Nephron progenitor cell (in vitro differentiated cells): ENCODE measurements around the gene ZNF438.

ENCODE experiments used
- DNase-seq: peaks from one replicate; pipeline ENCODE4 v3.0.0; 2021
- H3K27ac Mint-ChIP-seq: 2 replicates; pipeline ENCODE4 v1.8.0; 2021; ENCODE audit warnings: mild to moderate bottlenecking, moderate library complexity, mixed read lengths
- H3K27me3 Mint-ChIP-seq: 2 replicates; pipeline ENCODE4 v1.8.0; 2021; ENCODE audit warnings: mild to moderate bottlenecking, low read depth, mixed read lengths; ENCODE audit not compliant: poor library complexity
- H3K36me3 Mint-ChIP-seq: 2 replicates; pipeline ENCODE4 v1.8.0; 2021; ENCODE audit warnings: low read depth, mixed read lengths
- H3K4me1 Mint-ChIP-seq: 2 replicates; pipeline ENCODE4 v1.8.0; 2021; ENCODE audit warnings: mixed read lengths
- H3K4me3 Mint-ChIP-seq: 2 replicates; pipeline ENCODE4 v1.8.0; 2021; ENCODE audit warnings: mild to moderate bottlenecking, moderate library complexity, mixed read lengths
- H3K9me3 Mint-ChIP-seq: 2 replicates; pipeline ENCODE4 v1.8.0; 2021; ENCODE audit warnings: mild to moderate bottlenecking, moderate library complexity, mixed read lengths
- CTCF ChIP-seq: fragments of 200-600 bp; sonication (generic); IDR thresholded peaks from 2 replicates; pipeline ENCODE4 v1.5.0; 2021; ENCODE audit warnings: antibody characterized with exemption

The ZNF438 gene

GRCh38 chr10:30861221-30861620 lies 170.4 kb downstream of the ZNF438 start:
- H3K4me3 Mint-ChIP-seq = no peak overlapping the region
- peaks cover 19% of the 10 kb centered on the region for H3K4me1 Mint-ChIP-seq
- H3K9me3 Mint-ChIP-seq = no peaks in the 10 kb centered on the region
- no peak overlapping the region for H3K27ac Mint-ChIP-seq
- TF ChIP-seq CTCF = no peak
- no peaks in the 10 kb centered on the region for H3K36me3 Mint-ChIP-seq
- peaks cover 4% of the 10 kb centered on the region for H3K27me3 Mint-ChIP-seq
- DNase-seq = no peak

- Mint-ChIP-seq H3K27me3 (no peaks in the 10 kb centered on the region), H3K27ac (peak overlapping the region; percentile 62)
Observed at GRCh38 chr10:30858499-30858898, 173.2 kb downstream of the ZNF438 start.

GRCh38 chr10:30857803-30858202 lies 173.9 kb downstream of the ZNF438 start:
- TF ChIP-seq CTCF = no peak
- H3K36me3 Mint-ChIP-seq = no peaks in the 10 kb centered on the region
- peaks cover 40% of the 10 kb centered on the region for H3K4me1 Mint-ChIP-seq
- no peak for DNase-seq
- no peaks in the 10 kb centered on the region for H3K9me3 Mint-ChIP-seq
- H3K27ac Mint-ChIP-seq = peak overlapping the region; percentile 83
- no peak overlapping the region for H3K4me3 Mint-ChIP-seq
- no peaks in the 10 kb centered on the region for H3K27me3 Mint-ChIP-seq

More at GRCh38 chr10:30858499-30858898, 173.2 kb downstream of the ZNF438 start:
- Mint-ChIP-seq H3K36me3 (no peaks in the 10 kb centered on the region), H3K9me3 (no peaks in the 10 kb centered on the region), H3K4me3 (no peak overlapping the region), H3K4me1 (peaks cover 35% of the 10 kb centered on the region)
- no peak for DNase-seq
- no peak for TF ChIP-seq CTCF

DNA sequence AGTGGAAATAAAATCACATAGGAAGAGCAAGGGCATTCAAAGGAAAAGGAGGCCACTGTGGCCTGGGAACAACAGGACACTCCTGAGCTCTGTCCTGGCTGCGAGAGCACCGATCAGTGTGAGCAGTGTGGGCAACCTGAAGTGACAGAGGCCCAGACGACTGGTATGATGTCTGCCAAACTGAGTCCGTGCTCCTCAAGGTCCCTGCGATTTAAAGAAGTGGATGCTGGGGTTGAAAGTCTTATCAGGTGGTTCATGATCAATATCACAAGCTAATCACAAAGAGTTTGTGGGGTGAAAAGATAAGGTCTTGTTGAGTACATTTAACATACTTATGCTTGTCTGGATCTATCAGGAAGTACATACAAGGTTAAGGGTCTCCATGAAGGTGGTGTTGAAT lies 176.5 kb downstream of the ZNF438 start:
- Mint-ChIP-seq H3K9me3 (no peaks in the 10 kb centered on the region), H3K4me3 (no peak overlapping the region), H3K27ac (no peak overlapping the region), H3K4me1 (peaks cover 40% of the 10 kb centered on the region), H3K36me3 (no peaks in the 10 kb centered on the region), H3K27me3 (no peaks in the 10 kb centered on the region)
- DNase-seq = no peak
- TF ChIP-seq CTCF = no peak

DNA sequence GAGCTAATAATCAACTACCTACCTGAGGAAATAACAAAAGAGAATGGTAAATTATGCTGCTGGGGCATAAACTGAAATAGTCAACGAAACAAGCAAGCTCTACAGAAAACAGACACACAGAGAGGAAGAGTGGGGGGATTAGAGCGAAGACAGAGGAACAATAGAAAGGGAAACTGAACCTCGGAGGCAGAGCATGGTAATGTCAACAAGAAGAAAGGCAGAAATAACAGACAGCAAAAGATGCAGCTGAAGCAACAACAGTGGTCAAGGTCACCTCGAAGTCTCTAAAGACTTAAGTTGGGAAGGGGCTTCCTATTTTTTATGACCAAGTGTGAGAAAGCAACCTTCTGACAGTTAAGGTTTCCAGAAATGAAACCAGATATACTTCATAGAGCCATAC lies 177.0 kb downstream of the ZNF438 start:
- Mint-ChIP-seq H3K27ac (peak overlapping the region; percentile 36), H3K4me1 (peaks cover 35% of the 10 kb centered on the region), H3K36me3 (no peaks in the 10 kb centered on the region), H3K4me3 (no peak overlapping the region), H3K27me3 (no peaks in the 10 kb centered on the region), H3K9me3 (no peaks in the 10 kb centered on the region)
- no peak for TF ChIP-seq CTCF
- no peak for DNase-seq

- DNase-seq = no peak
- Mint-ChIP-seq H3K27ac (peak overlapping the region; percentile 10), H3K4me1 (peaks cover 26% of the 10 kb centered on the region), H3K9me3 (no peaks in the 10 kb centered on the region), H3K4me3 (no peak overlapping the region), H3K36me3 (no peaks in the 10 kb centered on the region), H3K27me3 (no peaks in the 10 kb centered on the region)
- TF ChIP-seq CTCF = no peak
Observed at GRCh38 chr10:30853066-30853465, 178.6 kb downstream of the ZNF438 start.
